GM12878 (cell line): ENCODE measurements around the gene FKRP.

Experiments used
- ASH2L ChIP-seq: fragments of 300-600, 200-600 bp; sonication (generic); IDR thresholded peaks from 2 replicates; pipeline ENCODE4 v1.6.1; 2017; ENCODE audit warnings: low read depth, mild to moderate bottlenecking, borderline replicate concordance
- CTCF ChIP-seq, 3 experiments: IDR thresholded peaks in 2 of 3; conservative IDR thresholded peaks in 1 of 3; 2 replicates each; pipeline ENCODE4 v1.5.1; 2011; ENCODE audit warnings: low read depth in 3 of 3, low read length in 3 of 3, mild to moderate bottlenecking in 3 of 3, control low read depth in 2 of 3, moderate library complexity in 2 of 3, inconsistent platforms in 1 of 3, mixed read lengths in 1 of 3; ENCODE audit not compliant: control insufficient read depth in 2 of 3, insufficient read depth in 1 of 3; ENCODE audit errors: extremely low read depth in 1 of 3
- DPF2 ChIP-seq: fragments of 450-650 bp; IDR thresholded peaks from 2 replicates; pipeline ENCODE4 v1.6.1; 2017; ENCODE audit warnings: mild to moderate bottlenecking
- SMC3 ChIP-seq: IDR thresholded peaks from 2 replicates; pipeline ENCODE4 v1.6.1; 2011; ENCODE audit warnings: low read length, improper control_type of control experiment, borderline replicate concordance
- ZNF384 ChIP-seq: IDR thresholded peaks from 2 replicates; pipeline ENCODE4 v1.6.1; 2012; ENCODE audit warnings: low read depth, mild to moderate bottlenecking, low read length, improper control_type of control experiment, borderline replicate concordance
- TF ChIP-seq, protein P1 (sequence below): IDR thresholded peaks from 2 replicates; pipeline ENCODE4 v1.6.1; 2011; ENCODE audit warnings: borderline replicate concordance, low read depth, mild to moderate bottlenecking, moderate library complexity, mixed read lengths, low read length; ENCODE audit not compliant: insufficient read depth; ENCODE audit errors: extremely low read length
- TF ChIP-seq, protein P2 (sequence below): fragments of 450-650 bp; IDR thresholded peaks from 2 replicates; pipeline ENCODE4 v1.6.1; 2017; ENCODE audit warnings: antibody characterized with exemption, mild to moderate bottlenecking, moderate library complexity

- TF ChIP-seq CTCF (IDR thresholded peaks at IDR 0.05 in 2 of 3, conservative IDR thresholded peaks at IDR 0.05 in 1 of 3; ENCODE audit: control insufficient read depth in 2 of 3, extremely low read depth in 1 of 3, insufficient read depth in 1 of 3, low read depth in 3 of 3, low read length in 3 of 3) (no peak), DPF2 (no peak), ASH2L (no peak), ZNF384 (no peak), SMC3 (no peak)
- TF ChIP-seq, protein P1, sequence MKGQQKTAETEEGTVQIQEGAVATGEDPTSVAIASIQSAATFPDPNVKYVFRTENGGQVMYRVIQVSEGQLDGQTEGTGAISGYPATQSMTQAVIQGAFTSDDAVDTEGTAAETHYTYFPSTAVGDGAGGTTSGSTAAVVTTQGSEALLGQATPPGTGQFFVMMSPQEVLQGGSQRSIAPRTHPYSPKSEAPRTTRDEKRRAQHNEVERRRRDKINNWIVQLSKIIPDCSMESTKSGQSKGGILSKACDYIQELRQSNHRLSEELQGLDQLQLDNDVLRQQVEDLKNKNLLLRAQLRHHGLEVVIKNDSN: no peak
- TF ChIP-seq, protein P2, sequence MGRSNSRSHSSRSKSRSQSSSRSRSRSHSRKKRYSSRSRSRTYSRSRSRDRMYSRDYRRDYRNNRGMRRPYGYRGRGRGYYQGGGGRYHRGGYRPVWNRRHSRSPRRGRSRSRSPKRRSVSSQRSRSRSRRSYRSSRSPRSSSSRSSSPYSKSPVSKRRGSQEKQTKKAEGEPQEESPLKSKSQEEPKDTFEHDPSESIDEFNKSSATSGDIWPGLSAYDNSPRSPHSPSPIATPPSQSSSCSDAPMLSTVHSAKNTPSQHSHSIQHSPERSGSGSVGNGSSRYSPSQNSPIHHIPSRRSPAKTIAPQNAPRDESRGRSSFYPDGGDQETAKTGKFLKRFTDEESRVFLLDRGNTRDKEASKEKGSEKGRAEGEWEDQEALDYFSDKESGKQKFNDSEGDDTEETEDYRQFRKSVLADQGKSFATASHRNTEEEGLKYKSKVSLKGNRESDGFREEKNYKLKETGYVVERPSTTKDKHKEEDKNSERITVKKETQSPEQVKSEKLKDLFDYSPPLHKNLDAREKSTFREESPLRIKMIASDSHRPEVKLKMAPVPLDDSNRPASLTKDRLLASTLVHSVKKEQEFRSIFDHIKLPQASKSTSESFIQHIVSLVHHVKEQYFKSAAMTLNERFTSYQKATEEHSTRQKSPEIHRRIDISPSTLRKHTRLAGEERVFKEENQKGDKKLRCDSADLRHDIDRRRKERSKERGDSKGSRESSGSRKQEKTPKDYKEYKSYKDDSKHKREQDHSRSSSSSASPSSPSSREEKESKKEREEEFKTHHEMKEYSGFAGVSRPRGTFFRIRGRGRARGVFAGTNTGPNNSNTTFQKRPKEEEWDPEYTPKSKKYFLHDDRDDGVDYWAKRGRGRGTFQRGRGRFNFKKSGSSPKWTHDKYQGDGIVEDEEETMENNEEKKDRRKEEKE: no peak
Measured at GRCh38 chr19:46789371-46789770, 43.5 kb downstream of the FKRP start.
